Calu3 (cell line): ENCODE results near the gene GPX5. TPM values are rescaled to one million over a fixed set of nuclear protein-coding genes. Genes with fewer than 3 reads are reported as not detected.
"Not testable (repeated sequence)": the region's sequence is repeated elsewhere in the genome, so short reads cannot be mapped to it uniquely, and the experiment has no call there.

Experiments used
- BruUV-seq: library from RNA; stranded (reverse); fragments of 400-500 nt; replicated peaks from 2 replicates; lab custom pipeline; 2021; lab: Mats Ljungman, UMichigan
- CTCF ChIA-PET: fragments of 300-600 bp; sonication (Branson Sonifier 250); formaldehyde crosslinking; loops from one replicate; lab custom pipeline; 2022; ENCODE audit warnings: antibody characterized with exemption; lab: Charles Lee
- DNase-seq: peaks from one replicate; pipeline ENCODE4 v3.0.0; 2022
- H3K27ac Mint-ChIP-seq: one replicate; pipeline ENCODE4 v1.8.0; 2022; ENCODE audit warnings: mixed read lengths; ENCODE audit not compliant: unreplicated experiment
- H3K27me3 Mint-ChIP-seq: one replicate; pipeline ENCODE4 v1.8.0; 2022; ENCODE audit warnings: mixed read lengths; ENCODE audit not compliant: unreplicated experiment
- H3K36me3 Mint-ChIP-seq: one replicate; pipeline ENCODE4 v1.8.0; 2022; ENCODE audit warnings: mild to moderate bottlenecking, moderate library complexity, mixed read lengths; ENCODE audit not compliant: insufficient read depth, unreplicated experiment
- H3K4me1 Mint-ChIP-seq: one replicate; pipeline ENCODE4 v1.8.0; 2022; ENCODE audit warnings: mild to moderate bottlenecking, low read depth, mixed read lengths; ENCODE audit not compliant: unreplicated experiment
- H3K4me3 Mint-ChIP-seq: one replicate; pipeline ENCODE4 v1.8.0; 2022; ENCODE audit warnings: mild to moderate bottlenecking, low read depth, moderate library complexity, mixed read lengths; ENCODE audit not compliant: unreplicated experiment
- H3K9me3 Mint-ChIP-seq: one replicate; pipeline ENCODE4 v1.8.0; 2022; ENCODE audit warnings: low read depth, mixed read lengths; ENCODE audit not compliant: unreplicated experiment
- intact Hi-C: fragments of 100-400 bp; cut with micrococcal nuclease; formaldehyde crosslinking; loops from one replicate; pipeline ENCODE4 v1.10.0; 2022; ENCODE audit not compliant: unreplicated experiment
- total RNA-seq: library from RNA; stranded (reverse); gene quantifications from 2 replicates; pipeline ENCODE4 v1.2.3, GENCODE V29; 2022
- TF ChIP-seq, protein P1 (sequence below): fragments of 200-600 bp; IDR thresholded peaks from one replicate; pipeline ENCODE4 v1.8.0; 2022; ENCODE audit warnings: antibody characterized with exemption; ENCODE audit not compliant: unreplicated experiment

GPX5 gene
- total RNA-seq, 1 experiment from 2014 or later, result not detected

DNA sequence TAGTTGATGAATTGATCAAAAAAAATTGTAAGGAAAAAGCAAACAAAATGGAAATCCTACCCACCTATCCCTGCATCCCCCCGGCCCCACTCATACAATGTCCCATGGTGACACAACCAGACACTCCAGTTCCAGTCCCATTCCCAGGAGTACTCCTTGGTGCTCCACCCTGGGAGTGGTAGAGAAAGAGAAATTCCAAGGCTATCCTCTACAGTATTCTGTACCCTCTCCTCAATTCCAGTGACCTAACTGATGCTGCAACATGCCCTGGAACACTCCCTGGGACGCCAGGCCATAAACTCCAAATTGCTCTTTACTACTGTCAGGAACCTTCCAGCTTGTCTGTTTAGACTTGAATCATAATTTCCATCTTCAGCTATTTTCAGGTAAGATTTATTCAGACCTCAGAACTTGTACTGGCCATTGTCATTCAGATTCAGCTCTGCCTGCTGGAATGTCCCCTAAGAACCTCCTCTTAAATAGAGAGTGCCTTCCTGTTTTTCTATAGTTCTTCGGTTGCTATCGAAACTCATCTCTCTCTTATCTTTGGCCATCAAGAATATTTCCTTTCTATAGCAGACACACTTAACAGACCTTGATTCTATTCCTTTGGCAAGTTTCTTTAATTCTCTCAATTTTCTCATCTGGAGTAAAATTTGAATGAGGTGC lies 18.7 kb upstream of the GPX5 start:
- Mint-ChIP-seq H3K9me3 (no peaks in the 10 kb centered on the region), H3K4me3 (no peak overlapping the region), H3K36me3 (no peaks in the 10 kb centered on the region), H3K4me1 (no peaks in the 10 kb centered on the region), H3K27me3 (peaks cover 28% of the 10 kb centered on the region), H3K27ac (no peak overlapping the region)
- DNase-seq, result no peak
- no TSS peak for BruUV-seq
- intact Hi-C loops, result no loop called here
- TF ChIP-seq, protein P1, sequence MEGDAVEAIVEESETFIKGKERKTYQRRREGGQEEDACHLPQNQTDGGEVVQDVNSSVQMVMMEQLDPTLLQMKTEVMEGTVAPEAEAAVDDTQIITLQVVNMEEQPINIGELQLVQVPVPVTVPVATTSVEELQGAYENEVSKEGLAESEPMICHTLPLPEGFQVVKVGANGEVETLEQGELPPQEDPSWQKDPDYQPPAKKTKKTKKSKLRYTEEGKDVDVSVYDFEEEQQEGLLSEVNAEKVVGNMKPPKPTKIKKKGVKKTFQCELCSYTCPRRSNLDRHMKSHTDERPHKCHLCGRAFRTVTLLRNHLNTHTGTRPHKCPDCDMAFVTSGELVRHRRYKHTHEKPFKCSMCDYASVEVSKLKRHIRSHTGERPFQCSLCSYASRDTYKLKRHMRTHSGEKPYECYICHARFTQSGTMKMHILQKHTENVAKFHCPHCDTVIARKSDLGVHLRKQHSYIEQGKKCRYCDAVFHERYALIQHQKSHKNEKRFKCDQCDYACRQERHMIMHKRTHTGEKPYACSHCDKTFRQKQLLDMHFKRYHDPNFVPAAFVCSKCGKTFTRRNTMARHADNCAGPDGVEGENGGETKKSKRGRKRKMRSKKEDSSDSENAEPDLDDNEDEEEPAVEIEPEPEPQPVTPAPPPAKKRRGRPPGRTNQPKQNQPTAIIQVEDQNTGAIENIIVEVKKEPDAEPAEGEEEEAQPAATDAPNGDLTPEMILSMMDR, result no peak
- CTCF ChIA-PET, result no interaction called here

DNA sequence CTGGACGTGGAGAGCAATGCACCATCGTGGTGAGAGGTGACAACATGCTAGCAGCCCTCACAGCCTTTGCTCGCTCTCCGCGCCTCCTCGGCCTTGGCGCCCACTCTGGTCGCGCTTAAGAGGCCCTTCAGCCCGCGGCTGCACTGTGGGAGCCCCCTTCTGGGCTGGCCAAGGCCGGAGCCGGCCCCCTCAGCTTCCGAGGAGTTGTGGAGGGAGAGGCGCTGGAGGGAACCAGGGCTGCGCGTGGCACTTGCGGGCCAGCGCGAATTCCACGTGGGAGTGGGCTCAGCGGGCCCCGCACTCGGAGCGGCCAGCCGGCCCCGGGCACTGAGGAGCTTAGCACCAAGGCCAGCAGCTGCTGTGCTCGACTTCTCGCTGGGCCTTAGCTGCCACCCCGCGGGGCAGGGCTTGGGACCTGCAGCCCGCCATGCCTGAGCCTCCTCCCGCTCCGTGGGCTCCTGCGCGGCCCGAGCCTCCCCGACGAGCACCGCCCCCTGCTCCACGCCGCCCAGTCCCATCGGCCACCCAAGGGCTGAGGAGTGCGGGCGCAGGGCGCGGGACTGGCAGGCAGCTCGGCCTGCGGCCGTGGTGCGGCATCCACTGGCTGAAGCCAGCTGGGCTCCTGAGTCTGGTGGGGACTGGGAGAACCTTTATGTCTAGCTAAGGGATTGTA lies 13.9 kb upstream of the GPX5 start:
- BruUV-seq, result no TSS peak
- H3K4me1 Mint-ChIP-seq, result no peaks in the 10 kb centered on the region
- no peaks in the 10 kb centered on the region for H3K9me3 Mint-ChIP-seq
- H3K36me3 Mint-ChIP-seq, result no peaks in the 10 kb centered on the region
- TF ChIP-seq, protein P1, result no peak
- H3K27me3 Mint-ChIP-seq, result peaks cover 50% of the 10 kb centered on the region
- DNase-seq, result no peak
- no peak overlapping the region for H3K27ac Mint-ChIP-seq
- no peak overlapping the region for H3K4me3 Mint-ChIP-seq
- CTCF ChIA-PET, result no interaction called here
- intact Hi-C loops, result no loop called here

DNA sequence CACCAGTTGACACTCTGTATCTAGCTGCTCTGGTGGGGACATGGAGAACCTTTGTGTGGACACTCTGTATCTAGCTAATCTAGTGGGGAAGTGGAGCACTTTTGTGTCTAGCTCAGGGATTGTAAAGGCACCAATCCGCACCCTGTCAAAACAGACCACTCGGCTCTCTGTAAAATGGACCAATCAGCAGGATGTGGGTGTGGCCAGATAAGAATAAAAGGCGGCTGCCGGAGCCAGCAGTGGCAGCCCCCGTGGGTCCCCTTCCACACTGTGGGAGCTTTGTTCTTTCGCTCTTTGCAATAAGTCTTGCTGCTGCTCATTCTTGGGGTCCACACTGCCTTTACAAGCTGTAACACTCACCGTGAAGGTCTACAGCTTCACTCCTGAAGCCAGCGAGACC lies 13.3 kb upstream of the GPX5 start:
- BruUV-seq, CTCF ChIA-PET, H3K9me3 Mint-ChIP-seq, H3K27ac Mint-ChIP-seq, H3K4me3 Mint-ChIP-seq, H3K4me1 Mint-ChIP-seq, H3K36me3 Mint-ChIP-seq, intact Hi-C loops, DNase-seq: not testable (repeated sequence)
- H3K27me3 Mint-ChIP-seq, result peaks cover 50% of the 10 kb centered on the region

DNA sequence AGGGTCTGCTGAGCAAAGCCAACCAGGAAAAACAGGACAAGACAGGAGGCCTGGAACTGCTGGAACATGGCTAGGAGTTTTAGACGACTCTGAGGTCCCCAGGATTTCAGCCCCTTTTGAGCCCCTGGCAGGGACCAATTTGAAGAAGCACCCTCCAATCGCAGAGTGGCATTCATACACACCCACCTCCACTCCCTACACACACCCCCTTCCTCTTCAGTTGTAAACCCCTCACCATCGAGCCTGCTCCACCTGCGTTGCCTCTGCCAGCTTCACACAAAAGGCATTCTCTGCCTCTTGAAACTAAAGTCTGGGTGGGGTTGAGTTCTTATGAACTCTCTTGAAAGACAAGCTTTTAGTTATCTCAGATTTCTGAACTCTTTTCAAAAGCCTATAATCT lies 10.0 kb upstream of the GPX5 start, which contains the start of gene GPX6:
Gene GPX6, minus strand, starts transcription at position 118 of the 400 bp plus-strand sequence. Its CDS starts 50 bp downstream, at position 68.
- H3K9me3 Mint-ChIP-seq, result no peaks in the 10 kb centered on the region
- H3K36me3 Mint-ChIP-seq, result no peaks in the 10 kb centered on the region
- intact Hi-C loops, result no loop called here
- BruUV-seq, result no TSS peak
- no peaks in the 10 kb centered on the region for H3K4me1 Mint-ChIP-seq
- H3K27me3 Mint-ChIP-seq, result peaks cover 65% of the 10 kb centered on the region
- CTCF ChIA-PET, result interaction anchor here (0.5 kb wide), 1 partner anchor 65 kb away, joined by 4 read pairs; no protein-coding TSS in a partner anchor
- H3K4me3 Mint-ChIP-seq, result no peak within 1 kb of the TSS
- TF ChIP-seq, protein P1, result no peak
- H3K27ac Mint-ChIP-seq, result no peak within 1 kb of the TSS
- DNase-seq, result no peak
